GM23338 (cell line): ENCODE measurements around the gene CTNNA2. TPM values are rescaled to one million over a fixed set of nuclear protein-coding genes. Genes with fewer than 3 reads are reported as not detected.

ENCODE experiments used
- ATAC-seq: fragments of 200-7000 bp; cut with Tn5 transposase; 3 replicates; pipeline ENCODE4 v1.9.1; 2020
- DNase-seq: peaks from one replicate; pipeline ENCODE4 v3.0.0-alpha.2; 2015; ENCODE audit warnings: low spot score
- H2AFZ ChIP-seq: fragments of 200-600 bp; sonication (generic); 2 replicates; pipeline ENCODE4 v1.8.0; 2016; ENCODE audit warnings: antibody characterized with exemption, mild to moderate bottlenecking, moderate library complexity
- H3F3A ChIP-seq: fragments of 200-600 bp; sonication (generic); replicated peaks from 2 replicates; pipeline ENCODE4 v1.8.0; 2017; ENCODE audit warnings: antibody characterized with exemption, mixed run types, low read depth
- H3K27ac ChIP-seq: fragments of 200-600 bp; sonication (generic); 2 replicates; pipeline ENCODE4 v1.6.1; 2016; ENCODE audit warnings: low read depth
- H3K27me3 ChIP-seq: fragments of 200-600 bp; sonication (generic); 2 replicates; pipeline ENCODE4 v1.8.0; 2016; ENCODE audit warnings: mild to moderate bottlenecking, mixed run types, moderate library complexity; ENCODE audit not compliant: insufficient read depth
- H3K36me3 ChIP-seq: fragments of 200-600 bp; sonication (generic); 2 replicates; pipeline ENCODE4 v1.8.0; 2016; ENCODE audit warnings: mild to moderate bottlenecking; ENCODE audit not compliant: insufficient read depth
- H3K4me1 ChIP-seq: fragments of 200-600 bp; sonication (generic); 2 replicates; pipeline ENCODE4 v1.8.0; 2016; ENCODE audit warnings: mild to moderate bottlenecking, moderate library complexity; ENCODE audit not compliant: insufficient read depth
- H3K4me2 ChIP-seq: fragments of 200-600 bp; sonication (generic); 2 replicates; pipeline ENCODE4 v1.7.1; 2017; ENCODE audit warnings: mixed run types
- H3K4me3 ChIP-seq: fragments of 200-600 bp; sonication (generic); 2 replicates; pipeline ENCODE4 v1.6.1; 2016; ENCODE audit warnings: mixed run types
- H3K79me2 ChIP-seq: fragments of 200-600 bp; sonication (generic); replicated peaks from 2 replicates; pipeline ENCODE4 v1.8.0; 2017; ENCODE audit warnings: mild to moderate bottlenecking; ENCODE audit not compliant: insufficient read depth
- H3K9me2 ChIP-seq: fragments of 200-600 bp; sonication (generic); 2 replicates; pipeline ENCODE4 v1.8.0; 2017; ENCODE audit not compliant: insufficient read depth
- H4K20me1 ChIP-seq: fragments of 200-600 bp; sonication (generic); replicated peaks from 2 replicates; pipeline ENCODE4 v1.8.0; 2017; ENCODE audit warnings: mild to moderate bottlenecking; ENCODE audit not compliant: insufficient read depth
- H3K27ac Mint-ChIP-seq: 2 replicates; pipeline ENCODE4 v1.8.0; 2020; ENCODE audit warnings: inconsistent platforms, mild to moderate bottlenecking, moderate library complexity, mixed read lengths
- H3K27me3 Mint-ChIP-seq: 3 replicates; pipeline ENCODE4 v1.8.0; 2022; ENCODE audit warnings: low read depth, mild to moderate bottlenecking, moderate library complexity, mixed read lengths, inconsistent platforms; ENCODE audit not compliant: insufficient read depth, poor library complexity
- H3K36me3 Mint-ChIP-seq: 3 replicates; pipeline ENCODE4 v1.8.0; 2021; ENCODE audit warnings: low read depth, mild to moderate bottlenecking, inconsistent platforms, moderate library complexity, mixed read lengths
- H3K4me1 Mint-ChIP-seq: 3 replicates; pipeline ENCODE4 v1.8.0; 2020; ENCODE audit warnings: mild to moderate bottlenecking, inconsistent platforms, mixed read lengths
- H3K4me3 Mint-ChIP-seq: 3 replicates; pipeline ENCODE4 v1.8.0; 2021; ENCODE audit warnings: moderate library complexity, mild to moderate bottlenecking, inconsistent platforms, mixed read lengths
- H3K9me3 Mint-ChIP-seq: 3 replicates; pipeline ENCODE4 v1.8.0; 2020; ENCODE audit warnings: moderate library complexity, mild to moderate bottlenecking, inconsistent platforms, mixed read lengths
- CREB1 ChIP-seq: fragments of 250-450 bp; sonication (Bioruptor Pico); IDR thresholded peaks from 2 replicates; pipeline ENCODE4 v1.5.0; 2020; ENCODE audit warnings: low read depth, mild to moderate bottlenecking, moderate library complexity
- CTCF ChIP-seq, 2 experiments: fragments of 200-600 bp in 1 of 2; sonication (generic) in 1 of 2; conservative IDR thresholded peaks; 2 replicates each; pipeline versions ENCODE4 v1.5.1 to v1.6.1; 2016 to 2017; ENCODE audit warnings: antibody characterized with exemption in 2 of 2, low read depth in 2 of 2, mild to moderate bottlenecking in 2 of 2, moderate library complexity in 1 of 2
- ETS1 ChIP-seq: IDR thresholded peaks from 2 replicates; pipeline ENCODE4 v1.6.1; 2016; ENCODE audit warnings: antibody characterized with exemption
- EZH2 ChIP-seq: fragments of 200-600 bp; sonication (generic); IDR thresholded peaks from one replicate; pipeline ENCODE4 v1.8.0; 2017; ENCODE audit warnings: antibody characterized with exemption, mild to moderate bottlenecking, low read depth; ENCODE audit not compliant: unreplicated experiment
- EZH2phosphoT487 ChIP-seq: fragments of 200-600 bp; sonication (generic); IDR thresholded peaks from one replicate; pipeline ENCODE4 v1.8.1; 2018; ENCODE audit warnings: antibody characterized with exemption; ENCODE audit not compliant: unreplicated experiment
- JUNB ChIP-seq: IDR thresholded peaks from one replicate; pipeline ENCODE4 v1.6.1; 2016; ENCODE audit warnings: antibody characterized with exemption; ENCODE audit not compliant: unreplicated experiment
- NANOG ChIP-seq: IDR thresholded peaks from 2 replicates; pipeline ENCODE4 v1.6.1; 2016; ENCODE audit warnings: antibody characterized with exemption, borderline replicate concordance
- POLR2AphosphoS5 ChIP-seq: IDR thresholded peaks from 2 replicates; pipeline ENCODE4 v1.6.1; 2016; ENCODE audit warnings: antibody characterized with exemption, low read depth
- REST ChIP-seq: IDR thresholded peaks from one replicate; pipeline ENCODE4 v1.6.1; 2018; ENCODE audit warnings: antibody characterized with exemption; ENCODE audit not compliant: unreplicated experiment
- STAT1 ChIP-seq: IDR thresholded peaks from one replicate; pipeline ENCODE4 v1.6.1; 2016; ENCODE audit warnings: antibody characterized with exemption; ENCODE audit not compliant: unreplicated experiment
- ZNF114 ChIP-seq: fragments of 250-450 bp; sonication (Bioruptor Pico); IDR thresholded peaks from 2 replicates; pipeline ENCODE4 v1.5.0; 2020; ENCODE audit warnings: mild to moderate bottlenecking, moderate library complexity
- ZNF331 ChIP-seq: fragments of 250-450 bp; sonication (Bioruptor Pico); IDR thresholded peaks from 2 replicates; pipeline ENCODE4 v1.5.0; 2020; ENCODE audit warnings: low read depth, mild to moderate bottlenecking, moderate library complexity
- ZNF462 ChIP-seq: fragments of 250-450 bp; sonication (Bioruptor Pico); IDR thresholded peaks from 2 replicates; pipeline ENCODE4 v1.5.0; 2020; ENCODE audit warnings: mild to moderate bottlenecking, moderate library complexity
- polyA plus RNA-seq: library from polyadenylated mRNA; unstranded; fragments of >200 nt; fragmentation: Nextera tagmentation; extraction: Ambion mirVana; gene quantifications from 2 replicates; pipeline ENCODE4 v1.2.1, GENCODE V29; 2016
- total RNA-seq: library from RNA; depleted of rRNA; stranded (reverse); fragments of >200 nt; shearing (Covaris generic); gene quantifications from 2 replicates; pipeline ENCODE4 v1.2.3, GENCODE V29; 2014

CTNNA2 gene
- total and polyA plus RNA-seq, 2 experiments from 2014 or later, result 6.4 to 15.6 TPM

- peaks cover 20% of the 10 kb centered on the region for H3K4me1 ChIP-seq
- Mint-ChIP-seq H3K27me3 (peaks cover 4% of the 10 kb centered on the region), H3K27ac (no peak overlapping the region), H3K36me3 (no peaks in the 10 kb centered on the region), H3K4me1 (peaks cover 31% of the 10 kb centered on the region), H3K4me3 (no peak overlapping the region), H3K9me3 (no peaks in the 10 kb centered on the region)
- no peak overlapping the region for H2AFZ ChIP-seq
- no peaks in the 10 kb centered on the region for H3K27me3 ChIP-seq
- H3K9me2 ChIP-seq, result no peaks in the 10 kb centered on the region
- no peaks in the 10 kb centered on the region for H3K36me3 ChIP-seq
- H4K20me1 ChIP-seq, result no peaks in the 10 kb centered on the region
- no peaks in the 10 kb centered on the region for H3K79me2 ChIP-seq
- no peak for DNase-seq
- no peak overlapping the region for H3K4me2 ChIP-seq
- no peak overlapping the region for H3K27ac ChIP-seq
- no peak overlapping the region for H3K4me3 ChIP-seq
- no peak for ATAC-seq
- TF ChIP-seq EZH2phosphoT487 (no peak), POLR2AphosphoS5 (no peak), STAT1 (no peak), JUNB (no peak), CTCF (conservative IDR thresholded peaks at IDR 0.05; ENCODE audit: low read depth in 2 of 2) (no peak), CREB1 (CRISPR knock-in tag) (no peak), ZNF331 (CRISPR knock-in tag) (no peak), ETS1 (no peak), EZH2 (no peak), ZNF114 (CRISPR knock-in tag) (no peak), REST (no peak), ZNF462 (CRISPR knock-in tag) (no peak), NANOG (no peak)
- H3F3A ChIP-seq, result no peaks in the 10 kb centered on the region
These were observed 454.0 kb downstream of the CTNNA2 start for GRCh38 chr2:79966882-79967281.
